SIG-M5 treated with dmso at 0.1 percent for 504 hours (cell line): ENCODE data around the gene SWT1.
A peak's percentile ranks its signal among the peaks of the same experiment; 100 is the strongest.
"Not testable (repeated sequence)": the region's sequence is repeated elsewhere in the genome, so short reads cannot be mapped to it uniquely, and the experiment has no call there.

Experiments used
- DNase-seq: peaks from one replicate; lab custom pipeline; 2025; ENCODE audit not compliant: unreplicated experiment; lab: John Stamatoyannopoulos, UW

SWT1 gene

DNA sequence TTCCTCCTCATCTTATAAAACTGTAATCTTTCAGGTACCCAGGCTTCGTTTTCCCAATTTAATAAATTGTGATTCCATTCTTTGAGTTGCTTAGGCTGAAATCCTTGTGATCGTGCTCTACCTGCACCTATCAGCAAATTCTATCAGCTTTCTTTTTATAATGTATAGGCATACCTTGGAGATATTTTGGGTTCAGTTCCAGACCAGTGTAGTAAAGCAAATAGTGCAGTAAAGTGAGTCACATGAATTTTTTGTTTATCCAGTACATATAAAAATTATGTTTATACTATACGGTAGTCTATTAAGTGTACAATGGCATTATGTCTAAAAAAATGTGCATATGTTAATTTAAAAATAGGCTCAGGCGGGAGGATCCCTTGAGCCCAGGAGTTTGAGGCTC, 5.5 kb downstream of the SWT1 start:
- DNase-seq = no peak

- DNase-seq = no peak
Measured at GRCh38 chr1:185166106-185166505, 9.1 kb downstream of the SWT1 start.

- peak; percentile 87 for DNase-seq
Measured at GRCh38 chr1:185170291-185170848, 13.4 kb downstream of the SWT1 start.

DNA sequence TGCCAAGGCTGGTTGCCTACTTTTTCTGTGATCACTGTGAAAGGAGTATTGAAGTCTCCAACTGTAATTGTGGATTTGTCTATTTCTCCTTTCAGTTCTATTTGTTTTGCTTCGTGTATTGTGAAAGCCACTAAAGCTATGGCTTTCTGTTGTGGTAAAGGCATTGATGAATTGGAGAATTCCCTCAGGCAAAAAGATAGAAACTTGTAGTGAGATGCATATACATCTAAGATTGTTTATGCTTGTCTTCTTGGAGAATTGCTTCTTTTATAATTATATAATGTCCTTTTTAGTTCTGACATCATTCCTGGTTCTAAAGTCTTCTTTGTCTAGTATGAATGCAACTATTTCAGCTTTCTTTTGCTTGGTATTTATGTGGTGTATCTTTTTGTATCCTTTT, 36.8 kb downstream of the SWT1 start:
- DNase-seq = no peak

GRCh38 chr1:185198712-185199111, 41.7 kb downstream of the SWT1 start:
- not testable (repeated sequence) for DNase-seq

- no peak for DNase-seq
Measured at GRCh38 chr1:185200889-185201288, 43.9 kb downstream of the SWT1 start.

DNA sequence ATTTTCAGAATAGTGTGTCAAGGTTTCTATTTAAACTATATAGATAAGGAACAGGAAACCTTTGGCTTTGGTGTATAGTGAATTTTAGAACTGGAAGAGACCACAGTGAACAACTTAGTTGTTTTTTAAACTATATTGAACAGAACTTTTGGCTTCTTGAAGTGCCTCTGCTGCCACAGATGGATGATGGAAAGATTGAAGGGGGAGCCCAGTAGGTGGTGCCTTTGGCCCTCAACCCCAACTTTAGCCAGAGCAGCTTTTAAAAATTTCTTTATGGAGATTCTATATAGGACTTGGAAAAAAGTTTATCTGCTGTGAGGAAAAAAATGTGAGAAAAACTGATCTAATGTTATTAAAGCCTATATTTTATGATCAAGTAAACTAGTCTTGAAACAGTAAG, 50.2 kb downstream of the SWT1 start:
- DNase-seq = no peak

DNA sequence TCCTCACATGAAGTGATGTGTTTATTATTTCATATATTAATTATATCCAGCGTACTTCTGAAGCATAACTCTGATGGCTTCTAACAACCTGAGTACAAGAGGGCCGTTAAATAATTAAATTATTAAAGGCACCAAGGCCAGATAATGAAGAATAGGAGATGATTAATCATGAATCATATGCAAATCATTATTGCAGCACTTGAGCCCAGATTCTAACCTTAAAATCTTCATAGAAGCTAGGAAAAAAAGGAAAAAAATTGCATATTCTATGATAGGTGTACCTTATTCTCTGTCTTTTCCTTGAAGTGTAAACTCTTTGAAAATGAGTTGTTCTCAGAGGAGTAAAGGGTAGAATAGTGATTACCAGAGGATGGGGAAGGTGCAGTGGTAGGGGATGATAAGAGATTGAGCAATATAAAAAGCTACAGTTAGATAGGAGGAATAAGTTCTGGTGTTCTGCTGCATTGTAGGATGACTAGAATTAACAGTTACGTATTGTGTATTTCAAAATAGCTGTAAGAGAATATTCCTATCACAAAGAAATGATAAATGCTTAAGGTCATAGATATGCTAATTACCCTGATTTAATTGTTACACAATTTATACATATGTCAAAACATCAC, 51.1 kb downstream of the SWT1 start:
- no peak for DNase-seq

- DNase-seq = no peak
Measured at GRCh38 chr1:185208626-185209180, 51.7 kb downstream of the SWT1 start.

DNA sequence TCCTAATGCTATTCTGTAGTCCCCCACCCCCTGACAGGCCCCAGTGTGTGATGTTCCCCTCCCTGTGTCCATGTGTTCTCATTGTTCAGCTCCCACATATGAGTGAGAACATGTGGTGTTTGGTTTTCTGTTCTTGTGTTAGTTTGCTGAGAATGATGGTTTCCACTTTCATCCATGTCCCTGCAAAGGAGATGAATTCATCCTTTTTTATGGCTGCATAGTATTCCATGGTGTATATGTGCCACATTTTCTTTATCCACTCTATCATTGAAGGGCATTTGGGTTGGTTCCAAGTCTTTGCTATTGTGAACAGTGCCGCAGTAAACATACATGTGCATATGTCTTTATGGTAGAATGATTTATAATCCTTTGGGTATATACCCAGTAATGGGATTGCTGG, 52.4 kb downstream of the SWT1 start:
- not testable (repeated sequence) for DNase-seq

DNA sequence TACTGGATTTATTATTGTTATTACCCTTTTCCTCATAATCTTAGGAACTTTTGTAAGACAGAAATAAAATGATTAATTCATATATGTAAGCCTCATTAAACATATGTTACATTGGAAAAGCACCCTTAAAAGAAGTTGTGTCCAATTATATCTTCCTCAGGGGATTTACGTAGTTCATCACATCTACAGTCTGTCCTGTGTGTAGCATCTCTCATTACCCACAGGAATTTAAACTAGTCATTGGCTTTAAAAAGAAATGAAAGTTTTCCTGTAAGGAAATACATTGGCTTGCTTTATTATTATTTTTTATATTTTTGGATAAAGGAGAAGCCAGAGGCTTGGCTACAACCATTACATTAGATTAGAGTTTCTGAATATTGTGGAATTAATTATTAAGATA, 56.1 kb downstream of the SWT1 start:
- DNase-seq = no peak

- no peak for DNase-seq
Measured at GRCh38 chr1:185215911-185216310, 58.9 kb downstream of the SWT1 start.

DNA sequence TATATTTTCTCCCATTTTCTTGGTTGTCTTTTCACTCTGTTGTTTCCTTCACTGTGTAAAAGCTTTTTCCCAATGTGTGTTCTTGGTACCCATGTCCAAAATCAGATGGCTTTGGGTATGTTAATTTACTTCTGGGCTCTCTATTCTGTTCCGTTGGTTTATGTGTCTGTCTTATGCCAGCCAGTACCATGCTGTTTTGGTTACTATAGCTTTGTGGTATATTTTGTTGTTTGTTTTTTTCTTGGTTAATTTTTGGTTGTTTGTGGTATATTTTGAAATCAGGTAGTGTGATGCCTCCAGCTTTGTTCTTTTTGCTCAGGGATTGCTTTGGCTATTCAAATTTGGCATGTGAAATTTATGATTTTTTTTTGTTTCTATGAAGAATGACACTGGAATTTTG, 67.2 kb downstream of the SWT1 start:
- DNase-seq = no peak

GRCh38 chr1:185227161-185227560, 70.2 kb downstream of the SWT1 start:
- DNase-seq = no peak

DNA sequence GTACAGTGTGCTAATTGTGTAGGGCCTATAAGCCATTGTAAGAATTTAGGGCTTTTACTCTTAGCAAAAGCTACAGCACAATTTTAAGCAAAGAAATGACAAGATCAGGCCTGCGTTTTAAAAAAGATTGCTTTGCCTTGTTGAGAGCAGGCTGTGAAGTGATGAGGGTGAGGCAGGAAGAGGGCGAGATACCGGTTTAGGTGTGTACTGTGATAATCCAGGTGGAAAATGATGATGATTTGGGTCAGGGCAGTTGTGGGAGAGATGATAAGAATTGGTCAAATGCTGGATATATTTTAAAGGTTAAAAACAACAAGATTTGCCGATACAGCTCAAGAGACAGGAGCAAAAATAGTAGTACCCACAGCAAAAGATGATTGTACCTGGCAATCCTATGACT, 72.0 kb downstream of the SWT1 start:
- no peak for DNase-seq

DNA sequence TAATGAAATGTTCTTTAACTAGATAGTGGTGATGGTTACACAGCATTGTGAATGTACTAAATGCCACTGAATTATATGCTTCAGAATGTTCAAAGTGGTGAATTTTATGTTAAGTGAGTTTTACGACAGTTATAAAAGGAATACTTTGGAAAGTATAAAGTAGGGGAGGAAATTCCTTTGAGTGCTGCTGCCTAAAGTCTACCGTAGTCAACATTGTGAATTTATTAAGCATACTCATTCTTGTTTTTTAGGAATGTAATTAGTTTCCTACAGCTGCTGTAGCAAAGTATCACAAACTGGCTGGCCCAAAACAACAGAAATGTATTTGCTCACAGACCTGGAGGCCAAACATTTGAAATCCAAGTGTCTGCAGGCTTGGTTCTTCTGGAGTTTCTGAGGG, 73.0 kb downstream of the SWT1 start:
- no peak for DNase-seq

- no peak for DNase-seq
Measured at GRCh38 chr1:185232874-185233273, 75.9 kb downstream of the SWT1 start.

DNA sequence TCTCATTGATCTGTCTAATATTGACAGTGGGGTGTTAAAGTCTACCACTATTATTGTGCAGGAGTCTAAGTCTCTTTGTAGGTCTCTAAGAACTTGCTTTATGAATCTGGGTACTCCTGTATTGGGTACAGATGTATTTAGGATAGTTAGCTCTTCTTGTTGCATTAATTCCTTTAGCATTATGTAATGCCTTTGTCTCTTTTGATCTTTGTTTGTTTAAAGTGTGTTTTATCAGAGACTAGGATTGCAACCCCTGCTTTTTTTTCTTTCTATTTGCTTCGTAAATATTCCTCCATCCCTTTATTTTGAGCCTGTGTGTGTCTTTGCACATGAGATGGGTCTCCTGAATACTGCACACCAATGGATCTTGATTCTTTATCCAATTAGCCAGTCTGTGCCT, 77.2 kb downstream of the SWT1 start:
- not testable (repeated sequence) for DNase-seq

GRCh38 chr1:185237176-185237575, 80.2 kb downstream of the SWT1 start:
- DNase-seq = not testable (repeated sequence)

GRCh38 chr1:185237661-185238060, 80.7 kb downstream of the SWT1 start:
- no peak for DNase-seq

- DNase-seq = peak; percentile 24
Measured at GRCh38 chr1:185238447-185238846, 81.5 kb downstream of the SWT1 start.

DNA sequence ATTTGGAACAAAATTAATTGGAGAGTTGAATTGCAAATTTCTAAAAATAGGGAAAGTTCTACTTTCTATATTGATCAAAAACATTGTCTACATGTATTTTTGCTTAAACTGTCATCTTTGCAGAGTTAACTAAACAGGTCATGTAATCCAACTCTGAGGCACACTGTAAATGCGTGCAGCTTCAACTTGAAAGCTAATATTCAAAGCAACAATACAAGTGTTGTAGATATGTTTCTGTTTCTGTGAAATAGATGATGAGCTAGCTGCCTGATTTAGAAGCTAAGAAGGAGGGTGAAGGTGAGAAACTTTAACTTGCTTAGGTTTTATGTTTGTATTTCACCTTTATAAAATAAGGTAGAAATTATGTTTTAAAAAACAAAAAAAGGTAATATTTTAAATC, 82.9 kb downstream of the SWT1 start:
- DNase-seq = no peak

DNA sequence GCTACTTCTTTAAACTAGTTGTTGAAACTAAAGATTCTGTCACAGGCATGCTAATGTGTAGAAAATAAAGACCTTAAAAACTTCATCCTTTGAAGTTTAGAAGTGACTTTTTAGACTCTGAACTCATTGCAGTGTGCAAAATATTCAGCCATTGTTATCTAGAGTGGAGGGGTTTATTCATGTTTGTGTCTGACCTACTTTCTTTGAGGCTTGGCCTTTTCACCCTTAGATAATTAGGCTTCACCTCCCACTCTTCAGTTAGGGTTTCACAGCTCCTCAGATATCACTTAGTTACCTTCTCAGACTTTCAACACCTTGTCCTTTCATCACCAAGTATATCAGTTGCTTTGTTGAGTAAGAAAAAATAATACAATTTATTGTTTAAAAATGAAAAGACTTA, 84.2 kb downstream of the SWT1 start:
- DNase-seq = no peak
